Measurements from ENCODE around the gene C14orf180.

C14orf180 gene

GRCh38 chr14:104554608-104555429 lies 24.7 kb upstream of the C14orf180 start:
- Histone ChIP-seq H3K9me3 (ENCODE audit: insufficient read depth, low read length) (no peaks in the 10 kb centered on the region), H3K9ac (ENCODE audit: low read length) (no peak overlapping the region), H3K4me1 (ENCODE audit: low read length) (peaks cover 15% of the 10 kb centered on the region), H3K27ac (ENCODE audit: low read length) (no peak overlapping the region), H3K79me2 (ENCODE audit: low read length) (no peaks in the 10 kb centered on the region), H3K4me3 (ENCODE audit: low read length) (no peak overlapping the region), H2AFZ (ENCODE audit: low read depth, low read length) (no peak overlapping the region), H3K36me3 (replicated peaks; ENCODE audit: low read depth, low read length) (no peaks in the 10 kb centered on the region), H3K4me2 (ENCODE audit: low read length) (no peak overlapping the region), H3K27me3 (ENCODE audit: low read depth, low read length) (peaks cover 22% of the 10 kb centered on the region; the same call in 1 of the 2 replicates), H4K20me1 (ENCODE audit: insufficient read depth, low read length) (no peaks in the 10 kb centered on the region)
- TF ChIP-seq CTCF (IDR thresholded peaks at IDR 0.05; ENCODE audit: low read depth, low read length) (no peak), EZH2phosphoT487 (IDR thresholded peaks at IDR 0.05; ENCODE audit: low read depth) (no peak)

GRCh38 chr14:104555430-104556255 lies 23.9 kb upstream of the C14orf180 start:
- TF ChIP-seq CTCF (IDR thresholded peaks at IDR 0.05; ENCODE audit: low read depth, low read length) (no peak), EZH2phosphoT487 (IDR thresholded peaks at IDR 0.05; ENCODE audit: low read depth) (no peak)
- Histone ChIP-seq H3K4me1 (ENCODE audit: low read length) (peaks cover 16% of the 10 kb centered on the region), H3K27me3 (ENCODE audit: low read depth, low read length) (peaks cover 15% of the 10 kb centered on the region; the same call in 1 of the 2 replicates)

GRCh38 chr14:104556256-104557021 lies 23.1 kb upstream of the C14orf180 start:
- H2AFZ ChIP-seq (ENCODE audit: low read depth, low read length) = no peak overlapping the region
- H3K27me3 ChIP-seq (ENCODE audit: low read depth, low read length) = peaks cover 14% of the 10 kb centered on the region; the same call in 1 of the 2 replicates
- no peak for TF ChIP-seq EZH2phosphoT487 (IDR thresholded peaks at IDR 0.05; ENCODE audit: low read depth)
- H3K79me2 ChIP-seq (ENCODE audit: low read length) = no peaks in the 10 kb centered on the region
- H3K9ac ChIP-seq (ENCODE audit: low read length) = no peak overlapping the region
- no peaks in the 10 kb centered on the region for H3K36me3 ChIP-seq (replicated peaks; ENCODE audit: low read depth, low read length)
- H3K4me3 ChIP-seq (ENCODE audit: low read length) = no peak overlapping the region
- H4K20me1 ChIP-seq (ENCODE audit: insufficient read depth, low read length) = no peaks in the 10 kb centered on the region
- H3K9me3 ChIP-seq (ENCODE audit: insufficient read depth, low read length) = no peaks in the 10 kb centered on the region
- no peak overlapping the region for H3K4me2 ChIP-seq (ENCODE audit: low read length)
- peaks cover 16% of the 10 kb centered on the region for H3K4me1 ChIP-seq (ENCODE audit: low read length)
- H3K27ac ChIP-seq (ENCODE audit: low read length) = no peak overlapping the region

More at GRCh38 chr14:104555430-104556255, 23.9 kb upstream of the C14orf180 start:
- Histone ChIP-seq H4K20me1 (ENCODE audit: insufficient read depth, low read length) (no peaks in the 10 kb centered on the region), H2AFZ (ENCODE audit: low read depth, low read length) (no peak overlapping the region), H3K9ac (ENCODE audit: low read length) (no peak overlapping the region), H3K27ac (ENCODE audit: low read length) (no peak overlapping the region), H3K79me2 (ENCODE audit: low read length) (no peaks in the 10 kb centered on the region), H3K4me3 (ENCODE audit: low read length) (no peak overlapping the region), H3K4me2 (ENCODE audit: low read length) (no peak overlapping the region), H3K36me3 (replicated peaks; ENCODE audit: low read depth, low read length) (no peaks in the 10 kb centered on the region), H3K9me3 (ENCODE audit: insufficient read depth, low read length) (no peaks in the 10 kb centered on the region)

GRCh38 chr14:104557086-104557485 lies 22.5 kb upstream of the C14orf180 start:
- peaks cover 8% of the 10 kb centered on the region; the same call in 1 of the 2 replicates for H3K27me3 ChIP-seq (ENCODE audit: low read depth, low read length)
- H3K4me2 ChIP-seq (ENCODE audit: low read length) = no peak overlapping the region
- no peak overlapping the region for H3K27ac ChIP-seq (ENCODE audit: low read length)
- H4K20me1 ChIP-seq (ENCODE audit: insufficient read depth, low read length) = no peaks in the 10 kb centered on the region
- H3K4me3 ChIP-seq (ENCODE audit: low read length) = no peak overlapping the region
- H3K9ac ChIP-seq (ENCODE audit: low read length) = no peak overlapping the region
- no peaks in the 10 kb centered on the region for H3K36me3 ChIP-seq (replicated peaks; ENCODE audit: low read depth, low read length)
- no peaks in the 10 kb centered on the region for H3K79me2 ChIP-seq (ENCODE audit: low read length)
- H3K9me3 ChIP-seq (ENCODE audit: insufficient read depth, low read length) = no peaks in the 10 kb centered on the region
- H2AFZ ChIP-seq (ENCODE audit: low read depth, low read length) = no peak overlapping the region
- peaks cover 16% of the 10 kb centered on the region for H3K4me1 ChIP-seq (ENCODE audit: low read length)
- TF ChIP-seq CTCF (IDR thresholded peaks at IDR 0.05; ENCODE audit: low read depth, low read length) = no peak
- no peak for TF ChIP-seq EZH2phosphoT487 (IDR thresholded peaks at IDR 0.05; ENCODE audit: low read depth)

All from OCI-LY3 (cell line).